Pulmonary artery endothelial cell (primary cell): ENCODE results near the gene ANKRD12. TPM values are rescaled to one million over a fixed set of nuclear protein-coding genes. Genes with fewer than 3 reads are reported as not detected.
A peak's percentile ranks its signal among the peaks of the same experiment; 100 is the strongest.

ENCODE experiments used
- DNase-seq: peaks from one replicate; pipeline ENCODE4 v3.0.0-alpha.2; 2011; ENCODE audit warnings: low read depth, low spot score
- total RNA-seq: library from RNA; depleted of rRNA; stranded (reverse); fragments of >200 nt; gene quantifications from 2 replicates; pipeline ENCODE4 v1.2.3, GENCODE V29; 2014

The ANKRD12 gene
- total RNA-seq, 1 donor from 2014 or later: 16.6 TPM

DNA sequence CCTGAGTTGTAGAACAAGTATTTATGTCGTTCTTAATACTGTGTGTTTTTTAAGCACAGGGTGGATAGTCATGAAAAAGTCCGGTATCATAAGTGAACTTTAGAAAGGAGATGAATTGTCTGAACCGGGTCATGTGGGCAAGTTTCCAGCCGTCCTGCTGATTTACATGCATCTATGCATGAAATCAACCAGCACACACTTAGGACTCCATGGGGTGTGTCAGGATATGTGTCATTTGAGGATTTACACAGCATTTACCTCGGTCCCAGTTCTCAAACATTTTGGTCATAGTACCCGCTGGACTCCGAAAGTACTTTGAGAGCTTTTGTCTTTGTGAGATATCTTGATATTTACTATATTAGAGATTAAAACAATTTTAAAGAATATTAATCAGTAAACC, 150.5 kb downstream of the ANKRD12 start:
- no peak for DNase-seq

DNA sequence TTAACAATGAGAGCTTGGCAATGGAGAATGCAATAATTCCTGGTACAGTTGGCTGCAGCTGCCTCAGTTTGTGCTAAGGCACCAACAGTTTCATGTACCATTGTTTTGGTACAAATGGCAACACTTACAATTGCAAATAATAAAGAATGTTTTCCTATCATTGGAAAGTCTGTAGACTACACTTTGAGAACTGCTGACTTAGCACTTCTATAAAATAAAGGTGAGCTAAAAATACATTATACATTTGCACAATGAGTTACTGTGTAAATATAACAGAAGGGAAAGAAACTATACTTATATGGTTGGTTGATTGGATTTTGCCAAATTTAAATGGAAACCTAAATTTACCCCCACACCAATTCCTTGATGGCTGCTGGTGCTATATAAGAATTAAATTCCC, 153.1 kb downstream of the ANKRD12 start:
- no peak for DNase-seq

DNA sequence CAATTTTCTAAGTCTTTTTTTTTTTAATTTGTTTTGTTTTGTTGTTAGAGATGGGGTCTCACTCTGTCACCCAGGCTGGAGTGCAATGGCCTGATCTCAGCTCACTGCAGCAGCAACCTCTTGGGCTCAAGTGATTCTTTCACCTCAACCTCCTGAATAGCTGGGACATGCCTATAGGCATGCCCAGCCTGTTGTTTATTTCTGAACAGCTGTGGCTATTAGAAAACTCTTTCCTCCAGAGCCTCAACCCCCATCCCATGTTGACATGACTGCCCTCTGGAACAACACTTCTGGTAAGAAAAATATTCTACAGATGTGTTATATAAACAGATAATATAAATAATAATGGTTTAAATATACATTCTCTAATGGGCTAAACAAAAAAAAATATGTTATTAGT, 153.6 kb downstream of the ANKRD12 start:
- DNase-seq: no peak

DNA sequence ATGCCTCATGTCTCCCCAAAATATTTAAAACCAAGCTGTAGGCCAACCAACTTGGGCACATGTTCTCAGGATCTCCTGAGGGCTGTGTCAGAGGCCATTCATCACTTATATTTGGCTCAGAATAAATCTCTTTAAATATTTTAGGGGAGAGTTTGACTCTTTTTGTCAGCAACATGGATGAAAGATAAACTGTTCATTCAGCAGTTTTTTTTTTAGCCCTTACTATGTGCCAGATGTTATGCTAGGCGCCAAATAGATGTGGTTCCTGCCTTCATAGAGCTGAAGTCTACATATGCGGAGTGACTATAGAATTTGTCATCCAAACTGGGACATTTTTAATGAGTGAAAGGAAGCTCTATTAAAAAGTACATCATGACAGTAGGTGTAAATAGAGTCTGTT, 155.5 kb downstream of the ANKRD12 start:
- DNase-seq: no peak

DNA sequence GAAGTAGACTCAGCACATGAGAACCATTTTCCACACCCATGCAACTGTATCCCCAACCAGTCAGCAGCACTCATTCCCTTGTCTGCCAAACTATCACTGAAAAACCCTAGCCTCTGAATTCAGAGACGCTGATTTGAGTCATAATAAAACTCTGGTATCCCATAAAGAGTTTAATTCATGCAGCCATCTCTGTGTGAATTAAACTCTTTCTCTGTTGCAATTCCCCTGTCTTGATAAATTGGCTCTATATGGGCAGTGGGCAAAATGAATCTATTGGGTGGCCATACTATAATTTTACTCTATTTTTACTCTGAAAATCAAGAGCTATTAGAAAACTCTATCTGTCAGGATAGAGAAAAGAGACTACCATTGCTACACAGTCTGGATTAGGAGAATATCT, 157.4 kb downstream of the ANKRD12 start:
- DNase-seq: no peak

DNA sequence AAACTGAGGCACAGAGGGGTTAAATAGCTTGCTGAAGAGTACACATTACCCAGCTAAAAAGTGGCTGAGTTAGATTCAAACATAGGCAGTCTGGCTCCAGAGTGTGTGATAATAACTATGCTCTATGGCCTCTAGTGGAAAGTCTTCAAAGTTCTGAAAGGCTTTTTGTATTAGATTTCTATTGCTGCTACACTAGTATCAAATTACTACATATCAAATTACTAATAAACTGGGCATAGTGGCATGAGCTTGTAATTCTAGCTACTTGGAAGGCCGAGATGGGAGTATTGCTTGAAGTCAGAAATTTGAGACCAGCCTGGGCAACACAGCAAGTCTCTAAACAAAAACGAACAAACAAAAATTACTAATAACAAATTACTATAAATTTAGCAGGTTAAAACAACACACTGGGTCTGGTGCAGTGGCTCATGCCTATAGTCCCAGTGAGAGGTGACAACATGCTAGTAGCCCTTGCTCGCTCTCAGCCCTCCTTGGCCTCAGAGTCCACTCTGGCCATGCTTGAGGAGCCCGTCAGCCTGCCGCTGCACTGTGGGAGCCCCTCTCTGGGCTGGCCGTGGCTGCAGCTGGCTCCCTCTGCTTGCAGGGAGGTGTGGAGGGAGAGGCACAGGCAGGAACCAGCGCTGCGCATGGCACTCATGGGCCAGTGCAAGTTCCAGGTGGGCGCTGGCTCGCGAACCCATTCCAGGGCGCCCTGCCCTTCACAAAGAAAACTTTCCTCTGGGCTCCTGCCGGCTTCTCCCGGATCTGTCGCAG, 159.8 kb downstream of the ANKRD12 start:
- no peak for DNase-seq

DNA sequence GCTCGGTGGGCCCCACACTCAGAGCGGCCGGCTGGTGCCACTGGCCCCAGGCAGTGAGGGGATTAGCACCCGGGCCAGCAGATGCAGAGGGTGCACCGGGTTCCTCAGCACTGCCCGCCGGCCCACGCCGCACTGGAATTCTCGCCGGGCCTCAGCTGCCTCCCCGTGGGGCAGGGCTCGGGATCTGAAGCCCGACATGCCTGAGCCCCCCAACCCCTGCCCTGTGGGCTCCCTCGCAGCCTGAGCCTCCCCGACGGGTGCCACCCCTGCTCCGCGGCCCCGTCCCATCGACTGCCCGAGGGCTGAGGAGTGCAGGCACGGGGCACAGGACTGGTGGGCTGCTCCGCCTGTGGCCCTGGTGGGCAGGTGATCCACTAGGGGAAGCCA, 160.4 kb downstream of the ANKRD12 start:
- no peak for DNase-seq

DNA sequence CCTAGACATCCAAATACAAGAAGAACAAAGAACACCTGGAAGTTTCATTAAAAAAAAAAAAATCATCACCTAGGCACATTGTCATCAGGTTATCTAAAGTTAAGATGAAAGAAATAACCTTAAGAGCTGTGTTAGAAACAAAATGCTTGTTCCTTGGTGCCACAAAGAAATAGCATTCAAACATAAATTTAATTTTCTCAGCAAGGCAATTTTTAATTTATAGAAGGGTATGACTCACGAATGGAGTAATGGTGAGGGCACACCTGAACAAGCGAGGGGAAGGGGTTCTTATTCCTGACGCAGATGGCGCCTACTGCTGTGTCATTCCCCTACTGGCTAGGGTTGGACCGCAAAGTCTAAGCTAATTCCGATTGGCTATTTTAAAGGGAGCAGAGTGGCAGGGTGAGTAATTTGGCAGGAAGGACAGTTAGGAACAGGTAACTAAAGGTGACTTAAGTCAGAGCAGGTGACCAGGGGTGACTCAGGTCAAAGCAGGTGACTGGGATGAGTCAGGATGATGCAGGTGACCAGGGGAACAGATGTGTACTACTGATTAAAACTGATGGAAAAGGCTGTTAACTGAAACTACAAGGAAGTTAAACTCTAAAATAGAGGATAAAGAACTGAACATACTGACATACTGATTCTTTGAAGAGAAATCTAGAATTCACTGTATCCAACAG, 167.9 kb downstream of the ANKRD12 start:
- DNase-seq: no peak

DNA sequence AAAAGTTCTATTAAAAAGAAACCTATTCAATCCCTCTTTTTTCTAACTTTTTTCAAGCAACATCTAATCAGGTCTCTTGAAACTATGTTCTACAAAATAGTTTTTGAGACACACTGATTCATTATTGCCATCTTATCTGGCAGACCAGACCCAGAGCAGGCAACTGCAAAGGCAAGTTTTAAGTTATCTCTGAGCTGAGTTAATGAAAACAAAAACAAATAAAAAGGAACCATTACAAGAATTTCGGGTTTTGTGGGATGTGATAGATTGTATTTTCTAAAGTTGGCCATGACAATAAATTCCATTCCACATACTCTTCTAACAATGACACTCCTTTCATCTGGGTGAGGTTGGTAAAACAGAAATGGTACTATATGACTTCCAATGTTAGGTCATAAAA, 182.8 kb downstream of the ANKRD12 start:
- DNase-seq: no peak

DNA sequence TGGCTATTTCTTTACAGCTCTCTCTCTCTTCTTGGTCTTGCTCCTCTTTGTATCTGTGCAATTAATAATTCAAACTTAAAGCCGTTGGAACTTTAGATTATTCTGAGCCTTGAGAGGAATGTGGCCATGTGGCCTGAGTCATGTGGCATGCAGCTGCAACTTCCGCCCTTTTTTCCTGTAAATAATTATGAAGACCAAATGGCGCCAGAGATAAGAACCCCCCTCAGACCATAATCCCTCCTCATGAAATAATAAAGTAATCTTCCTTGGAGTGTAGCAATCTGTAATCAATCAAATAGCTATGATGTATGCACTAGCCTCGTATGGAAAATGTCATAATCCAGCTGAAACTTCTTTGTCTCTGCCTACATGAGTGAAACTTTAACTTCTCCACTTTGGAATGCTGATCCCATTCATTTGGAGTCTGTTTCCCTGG, 184.5 kb downstream of the ANKRD12 start:
- DNase-seq: peak; percentile 85

DNA sequence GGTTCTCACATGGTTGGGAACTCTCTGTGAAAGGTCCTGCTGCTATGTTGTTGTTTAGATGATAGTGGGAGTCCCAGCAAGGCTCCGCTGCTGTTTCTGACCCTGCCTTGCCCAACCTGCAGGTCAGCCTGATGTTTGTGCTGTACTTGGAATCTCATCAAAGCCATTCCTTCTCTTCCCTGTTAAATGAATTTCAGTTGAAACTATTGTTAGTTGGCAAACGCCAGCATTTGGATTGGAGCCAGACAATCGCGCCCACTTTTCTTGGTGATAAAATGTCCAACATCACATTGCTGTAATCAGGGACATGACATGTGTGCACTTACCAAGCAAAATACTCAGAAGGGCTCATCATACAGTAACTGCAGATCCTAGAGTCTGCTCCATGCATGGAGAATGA, 185.2 kb downstream of the ANKRD12 start:
- DNase-seq: no peak

DNA sequence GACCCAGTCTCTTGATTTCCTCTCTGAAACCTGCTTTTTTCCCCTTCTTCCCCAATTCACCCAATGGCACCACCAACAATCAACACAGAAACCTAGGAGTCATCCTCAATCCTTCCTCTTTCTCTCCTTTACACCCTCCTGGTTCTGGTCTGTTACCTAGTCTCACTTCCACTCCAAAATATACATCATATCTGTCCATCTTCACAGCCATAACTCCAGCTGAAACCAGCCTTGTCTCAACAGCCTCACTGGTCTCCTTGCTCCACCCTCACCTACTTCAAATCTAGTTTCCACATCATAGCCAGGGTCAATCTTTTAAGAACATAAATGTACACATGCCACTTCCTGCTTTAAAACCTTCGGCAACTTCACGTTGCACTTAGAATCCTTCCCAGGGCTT, 186.2 kb downstream of the ANKRD12 start:
- no peak for DNase-seq

DNA sequence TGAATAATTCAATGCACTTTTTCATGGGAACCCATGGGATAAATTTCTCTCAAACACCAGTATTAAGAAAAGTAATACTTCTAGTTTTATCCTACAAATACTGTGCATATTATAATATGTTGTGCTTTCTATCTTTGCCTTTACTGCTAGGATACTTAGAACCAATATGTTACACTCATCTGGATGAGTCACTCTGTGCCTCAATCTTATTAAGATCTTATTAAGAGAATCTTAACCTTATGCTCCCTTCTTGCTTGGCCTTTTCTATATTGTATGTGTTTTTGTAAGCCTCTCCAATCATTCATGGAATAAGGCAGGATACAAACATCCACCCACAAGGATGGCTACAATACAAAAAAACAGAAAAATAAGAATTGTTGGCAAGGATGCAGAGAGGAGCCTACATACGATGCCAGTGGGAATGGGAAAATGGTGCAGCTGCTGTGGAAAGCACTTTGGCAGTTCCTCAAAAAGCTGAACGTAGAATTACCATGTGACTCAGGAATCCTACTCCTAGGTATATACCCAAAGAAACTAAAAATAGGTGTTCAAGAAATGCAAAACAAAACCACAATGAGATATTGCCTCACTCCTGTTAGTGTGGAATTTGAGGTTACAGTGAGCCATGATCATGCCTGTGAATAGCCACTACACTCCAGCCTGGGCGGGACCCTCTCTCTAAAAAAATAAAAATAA, 187.3 kb downstream of the ANKRD12 start:
- DNase-seq: no peak

DNA sequence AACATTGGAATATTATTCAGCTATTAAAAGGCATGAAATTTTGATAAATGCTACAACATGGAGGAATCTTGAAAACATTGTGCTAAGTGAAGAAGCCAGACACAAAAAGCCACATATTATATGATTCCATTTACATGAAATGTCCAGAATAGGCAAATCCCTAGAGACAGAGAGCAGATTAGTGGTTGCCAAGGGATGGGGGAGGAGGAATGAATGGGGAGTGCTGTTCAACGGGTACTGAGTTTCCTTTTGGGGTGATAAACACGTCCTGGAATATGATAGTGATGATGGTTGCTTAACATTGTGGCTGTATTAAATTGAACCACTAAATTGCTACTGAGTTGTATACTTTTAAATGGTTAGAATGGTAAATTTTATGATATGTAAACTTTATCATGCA, 189.1 kb downstream of the ANKRD12 start:
- DNase-seq: no peak

DNA sequence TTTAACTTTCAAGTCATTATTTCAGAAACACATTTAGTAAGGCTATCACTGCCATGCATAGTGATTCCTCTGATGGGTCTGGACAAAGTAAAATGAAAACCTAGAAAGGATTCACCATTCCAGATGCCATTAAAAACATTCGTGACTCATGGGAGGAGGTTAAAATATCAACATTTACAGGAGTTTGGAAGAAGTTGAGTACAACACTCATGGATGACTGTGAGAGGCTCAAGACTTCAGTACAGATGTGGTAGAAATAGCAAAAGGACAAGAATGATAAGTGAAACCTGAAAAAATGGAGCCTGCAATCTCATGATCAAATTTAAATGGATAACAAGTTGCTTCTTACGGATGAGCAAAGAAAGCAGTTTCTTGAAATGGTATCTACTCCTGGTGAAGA, 192.2 kb downstream of the ANKRD12 start:
- no peak for DNase-seq

DNA sequence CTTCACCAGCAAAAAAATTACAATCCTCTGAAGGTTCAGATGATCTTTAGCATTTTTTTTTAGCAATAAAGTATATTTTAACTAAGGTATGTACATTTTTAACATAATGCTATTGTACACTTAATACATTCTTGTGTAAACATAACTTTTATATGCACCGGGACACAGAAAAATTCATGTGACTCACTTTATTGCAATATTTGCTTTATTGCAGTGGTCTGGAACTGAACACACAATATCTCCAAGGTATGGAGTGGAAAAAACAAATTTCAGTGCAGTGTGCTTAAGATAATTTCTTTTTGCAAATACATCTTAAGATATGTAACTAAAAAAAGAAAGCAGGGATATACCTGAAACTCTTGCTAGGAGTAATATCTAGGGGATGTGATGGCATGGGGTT, 192.9 kb downstream of the ANKRD12 start:
- no peak for DNase-seq

DNA sequence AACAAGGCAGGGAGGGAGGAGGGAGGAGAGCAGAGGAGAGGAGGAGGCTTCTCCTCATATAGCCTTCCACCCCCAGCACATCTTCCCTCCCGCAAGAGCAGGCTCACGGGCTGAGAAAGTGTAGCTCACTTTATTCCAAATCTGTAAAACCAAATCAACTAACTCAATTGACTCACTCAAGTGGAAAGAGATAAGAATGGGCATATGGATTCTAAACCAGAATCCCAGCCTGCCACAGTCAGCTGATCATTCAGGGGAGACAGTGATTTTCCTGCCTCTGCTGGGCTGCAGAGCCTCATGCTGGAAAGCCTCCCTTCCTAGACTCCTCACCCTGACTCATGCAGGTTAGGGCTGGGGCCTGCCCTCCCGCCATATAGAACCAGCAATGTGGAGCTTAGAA, 193.8 kb downstream of the ANKRD12 start:
- DNase-seq: no peak

DNA sequence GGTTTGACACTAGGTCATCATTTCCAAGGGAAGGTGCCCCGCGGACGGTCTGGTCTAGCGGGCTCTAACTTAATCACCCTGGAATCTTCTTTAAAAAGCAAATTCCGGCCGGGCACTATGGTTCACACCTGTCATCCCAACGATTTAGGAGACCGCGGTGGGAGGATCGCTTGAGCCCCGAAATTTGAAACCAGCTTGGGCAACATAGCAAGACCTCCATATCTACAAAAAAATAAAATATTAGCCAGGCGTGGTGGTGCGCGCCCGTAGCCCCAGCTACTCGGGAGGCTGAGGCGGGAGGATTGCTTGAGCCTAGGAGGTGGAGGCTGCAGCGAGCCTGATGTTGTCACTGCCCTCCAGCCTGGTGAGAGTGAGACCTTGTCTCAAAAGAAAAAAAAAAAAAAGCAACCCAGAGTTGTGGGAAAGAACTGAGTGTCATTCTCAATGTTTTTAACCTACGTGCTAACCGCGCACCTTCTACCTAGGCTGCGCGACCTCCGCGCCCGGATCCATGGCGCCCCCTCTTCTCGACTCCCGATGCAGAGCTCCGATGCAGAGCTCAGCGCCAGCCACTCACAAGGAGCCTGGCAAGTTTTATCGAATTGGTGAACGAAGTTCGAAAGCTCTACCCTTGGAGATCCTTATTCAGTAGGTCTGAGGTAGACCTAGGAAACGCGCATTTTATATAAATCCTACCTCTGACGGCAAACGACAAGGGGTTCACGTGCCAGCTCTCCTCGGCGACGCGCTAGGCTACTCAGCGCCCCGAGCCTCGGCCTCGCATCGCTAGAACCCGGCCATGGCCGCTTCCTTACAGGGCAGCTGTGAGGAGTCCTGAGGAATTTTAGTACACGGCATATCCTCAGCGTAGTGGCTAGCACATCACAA, 197.1 kb downstream of the ANKRD12 start:
- no peak for DNase-seq

DNA sequence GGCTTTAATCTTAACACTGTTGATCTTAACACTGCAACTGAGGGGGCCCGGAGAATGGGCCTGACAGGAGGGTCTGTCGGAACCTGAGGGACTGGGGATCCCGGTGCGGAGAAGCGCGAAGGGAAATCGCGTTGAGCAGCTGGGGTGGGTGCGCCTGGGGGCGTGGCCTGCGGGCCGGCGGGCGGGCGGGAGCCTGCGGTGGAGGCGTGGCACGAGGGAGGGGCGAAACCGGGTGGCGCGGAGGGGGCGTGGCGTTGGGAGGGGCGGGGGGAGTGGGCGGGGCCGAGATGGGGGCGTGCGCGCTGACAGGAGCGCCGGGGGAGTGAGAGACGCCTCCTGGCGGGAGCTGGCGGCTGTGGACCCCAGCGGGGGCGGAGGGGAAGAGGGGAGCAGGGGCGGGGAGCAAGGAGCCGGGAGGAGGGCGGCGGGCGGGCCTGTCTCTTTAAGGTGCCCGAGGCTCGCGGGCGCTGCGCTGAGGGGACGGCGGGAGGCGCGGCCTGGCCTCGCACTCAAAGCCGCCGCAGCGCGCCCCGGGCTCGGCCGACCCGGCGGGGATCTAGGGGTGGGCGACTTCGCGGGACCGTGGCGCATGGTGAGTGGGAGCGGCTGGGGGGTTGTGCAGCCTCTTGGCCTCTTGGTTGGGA, 197.9 kb downstream of the ANKRD12 start, which contains the start of gene TWSG1:
TWSG1 (plus strand) TSS at position 445 of the 644 bp plus-strand sequence. CDS start 2,457 bp downstream, outside the sequence.
- peak; percentile 82 for DNase-seq

DNA sequence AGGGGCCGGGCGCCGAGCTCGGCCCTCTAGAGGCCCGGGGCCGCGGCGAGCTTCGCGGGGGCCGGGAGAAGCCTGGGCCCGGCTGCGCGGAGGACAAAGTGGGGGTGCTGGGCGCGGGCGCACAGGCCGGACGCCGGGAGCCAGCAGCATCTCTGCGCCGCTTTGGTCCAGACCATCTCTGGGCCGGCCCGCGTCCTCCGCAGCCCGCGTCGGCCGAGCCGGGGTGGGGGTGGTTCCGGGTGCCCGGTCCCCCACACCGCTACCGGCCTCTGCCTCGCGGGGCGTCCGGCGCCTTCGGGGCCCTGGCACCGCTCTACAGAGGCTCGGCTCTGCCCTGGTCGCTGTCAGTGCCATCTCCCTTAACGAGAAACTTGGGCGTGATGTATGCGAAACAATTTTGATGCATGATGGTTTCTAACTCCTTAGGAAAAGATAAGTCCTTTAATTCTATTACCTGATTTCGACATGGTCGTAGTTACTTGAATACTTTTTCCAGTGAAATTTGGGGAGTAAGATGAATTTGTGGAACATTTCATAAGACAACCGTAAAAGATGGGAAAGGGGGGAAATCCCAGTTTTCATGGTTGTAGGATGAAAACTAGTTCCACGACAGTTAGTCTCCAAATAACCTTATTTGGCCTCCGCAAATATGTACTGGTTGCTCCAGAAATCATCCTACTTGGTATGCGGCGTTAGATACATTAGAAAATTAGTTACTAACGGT, 198.6 kb downstream of the ANKRD12 start:
- no peak for DNase-seq
